AG04449 (cell line): Measurements from ENCODE around the gene AUNIP.

Source experiments
- CTCF ChIA-PET: fragments of 350-600 bp; formaldehyde crosslinking; extraction: SDS; loops from one replicate; lab custom pipeline; 2021; ENCODE audit warnings: antibody characterized with exemption; lab: Yijun Ruan, JAX
- POLR2A ChIA-PET: fragments of 400-600, 350-600 bp; formaldehyde crosslinking; extraction: SDS; loops from one replicate; lab custom pipeline; 2020; ENCODE audit warnings: antibody characterized with exemption, inconsistent platforms; lab: Yijun Ruan, JAX
- DNase-seq: peaks from one replicate; pipeline ENCODE4 v3.0.0-alpha.2; 2010; ENCODE audit warnings: low read depth, low spot score
- H3K4me3 ChIP-seq: 2 replicates; pipeline ENCODE4 v1.5.1; 2011; ENCODE audit warnings: low read depth, mild to moderate bottlenecking, control low read depth, low read length
- TF ChIP-seq, protein P1 (sequence below): IDR thresholded peaks from one replicate; pipeline ENCODE4 v1.5.1; 2011; ENCODE audit warnings: mild to moderate bottlenecking, moderate library complexity, low read length, control low read depth, inconsistent platforms; ENCODE audit not compliant: insufficient read depth; ENCODE audit errors: missing control alignments

The AUNIP gene

GRCh38 chr1:25796811-25797458 is 62.3 kb downstream of the AUNIP start:
- POLR2A ChIA-PET: no interaction called here
- H3K4me3 ChIP-seq: no peak overlapping the region
- DNase-seq: no peak
- TF ChIP-seq, protein P1, sequence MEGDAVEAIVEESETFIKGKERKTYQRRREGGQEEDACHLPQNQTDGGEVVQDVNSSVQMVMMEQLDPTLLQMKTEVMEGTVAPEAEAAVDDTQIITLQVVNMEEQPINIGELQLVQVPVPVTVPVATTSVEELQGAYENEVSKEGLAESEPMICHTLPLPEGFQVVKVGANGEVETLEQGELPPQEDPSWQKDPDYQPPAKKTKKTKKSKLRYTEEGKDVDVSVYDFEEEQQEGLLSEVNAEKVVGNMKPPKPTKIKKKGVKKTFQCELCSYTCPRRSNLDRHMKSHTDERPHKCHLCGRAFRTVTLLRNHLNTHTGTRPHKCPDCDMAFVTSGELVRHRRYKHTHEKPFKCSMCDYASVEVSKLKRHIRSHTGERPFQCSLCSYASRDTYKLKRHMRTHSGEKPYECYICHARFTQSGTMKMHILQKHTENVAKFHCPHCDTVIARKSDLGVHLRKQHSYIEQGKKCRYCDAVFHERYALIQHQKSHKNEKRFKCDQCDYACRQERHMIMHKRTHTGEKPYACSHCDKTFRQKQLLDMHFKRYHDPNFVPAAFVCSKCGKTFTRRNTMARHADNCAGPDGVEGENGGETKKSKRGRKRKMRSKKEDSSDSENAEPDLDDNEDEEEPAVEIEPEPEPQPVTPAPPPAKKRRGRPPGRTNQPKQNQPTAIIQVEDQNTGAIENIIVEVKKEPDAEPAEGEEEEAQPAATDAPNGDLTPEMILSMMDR: peak; percentile 87
- CTCF ChIA-PET: interaction anchor here (0.8 to 24.7 kb wide), 28 partner anchors 9 to 369 kb away, joined by 3 to 468 read pairs (median 4); partner anchors contain the start of gene MAN1C1

DNA sequence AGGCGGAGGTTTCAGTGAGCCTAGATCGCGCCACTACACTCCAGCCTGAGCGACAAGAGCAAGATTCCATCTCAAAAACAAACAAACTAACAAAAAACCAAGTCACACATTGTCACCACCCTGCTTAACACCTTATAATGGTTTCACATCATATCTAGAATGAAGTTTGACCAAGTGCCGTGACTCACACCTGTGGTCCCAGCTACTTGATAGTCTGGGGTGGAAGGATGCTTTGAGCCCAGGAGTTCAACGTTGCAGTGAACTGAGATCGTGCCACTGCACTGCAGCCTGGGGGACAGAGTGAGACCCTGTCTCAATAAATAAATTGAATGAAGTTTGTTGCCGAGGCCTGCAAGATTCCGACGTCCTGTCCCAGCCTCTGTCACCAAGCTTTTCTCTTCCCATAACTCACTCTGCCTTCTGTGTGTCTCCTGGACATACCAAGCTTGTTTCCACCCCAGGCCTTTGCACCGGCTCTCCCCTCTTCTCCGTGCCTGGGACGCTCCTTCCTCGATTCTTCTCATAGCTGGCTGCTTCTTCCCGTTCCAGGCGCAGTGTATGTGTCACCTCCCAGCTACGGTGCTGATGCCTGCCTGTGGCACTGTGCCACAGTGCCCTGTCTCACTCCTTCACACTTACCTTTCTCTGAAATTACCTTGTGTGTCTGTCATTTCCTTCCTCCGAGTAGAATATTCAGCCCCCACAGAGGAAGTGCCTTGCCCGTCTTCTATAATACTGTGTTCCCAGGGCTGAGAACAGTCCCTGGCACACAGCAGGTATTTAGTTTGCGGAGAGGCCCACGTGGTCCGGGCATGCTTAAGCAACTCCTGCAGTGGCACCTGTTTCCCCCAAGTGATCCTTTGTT is 63.1 kb downstream of the AUNIP start:
- TF ChIP-seq, protein P1: no peak
- POLR2A ChIA-PET: no interaction called here
- H3K4me3 ChIP-seq: no peak overlapping the region
- CTCF ChIA-PET: interaction anchor here (1.0 to 24.7 kb wide), 12 partner anchors 9 to 294 kb away, joined by 3 to 468 read pairs (median 3); partner anchors contain the start of gene MAN1C1
- DNase-seq: no peak

DNA sequence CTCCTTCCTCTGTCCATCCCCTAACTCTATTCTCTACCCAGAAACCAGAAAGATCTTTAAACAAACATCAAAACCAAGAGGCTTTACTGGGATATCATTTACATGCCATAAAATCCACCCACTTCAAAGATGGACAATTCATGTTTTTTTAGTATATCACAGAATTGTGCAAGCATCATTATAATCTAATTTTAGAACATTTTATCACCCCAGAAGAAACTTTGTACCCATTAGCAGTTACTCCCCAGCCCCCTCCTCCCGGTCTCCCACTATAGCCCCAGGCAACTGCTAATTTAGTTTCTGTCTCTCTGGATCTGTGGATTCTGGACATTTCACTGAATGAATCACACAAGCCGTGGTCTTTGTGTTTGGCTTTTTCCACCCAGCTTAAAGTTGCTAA is 64.0 kb downstream of the AUNIP start:
- H3K4me3 ChIP-seq: no peak overlapping the region
- TF ChIP-seq, protein P1: no peak
- ChIA-PET CTCF (interaction anchor here (1.4 to 24.7 kb wide), 4 partner anchors 8 to 223 kb away, joined by 3 to 468 read pairs (median 9); partner anchors contain the start of gene MAN1C1), POLR2A (interaction anchor here (0.5 kb wide), 1 partner anchor 273 kb away, joined by 3 read pairs; no protein-coding TSS in a partner anchor)
- no peak for DNase-seq

DNA sequence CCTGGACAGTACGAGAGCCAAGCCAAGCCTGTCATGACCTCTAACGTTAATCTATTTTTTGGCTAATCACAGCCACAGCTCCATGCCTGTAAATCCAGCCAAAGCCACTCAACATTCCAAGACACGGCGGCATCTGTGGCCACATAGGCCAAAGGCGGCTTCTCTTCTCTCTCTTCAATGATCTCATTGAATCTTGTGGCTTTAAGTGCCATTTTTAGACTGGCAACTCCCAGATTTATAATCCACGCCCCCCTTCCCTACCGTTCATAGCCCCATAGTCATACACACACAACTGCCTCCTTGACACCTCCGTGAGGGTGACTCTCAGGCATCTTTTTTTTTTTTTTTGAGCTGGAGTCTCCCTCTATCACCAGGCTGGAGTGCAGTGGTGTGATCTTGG is 64.9 kb downstream of the AUNIP start:
- no peak overlapping the region for H3K4me3 ChIP-seq
- ChIA-PET POLR2A (no interaction called here), CTCF (interaction anchor here (1.0 to 24.7 kb wide), 2 partner anchors 170 to 182 kb away, joined by 3 to 468 read pairs; partner anchors contain the start of gene MAN1C1)
- no peak for DNase-seq
- TF ChIP-seq, protein P1: no peak

DNA sequence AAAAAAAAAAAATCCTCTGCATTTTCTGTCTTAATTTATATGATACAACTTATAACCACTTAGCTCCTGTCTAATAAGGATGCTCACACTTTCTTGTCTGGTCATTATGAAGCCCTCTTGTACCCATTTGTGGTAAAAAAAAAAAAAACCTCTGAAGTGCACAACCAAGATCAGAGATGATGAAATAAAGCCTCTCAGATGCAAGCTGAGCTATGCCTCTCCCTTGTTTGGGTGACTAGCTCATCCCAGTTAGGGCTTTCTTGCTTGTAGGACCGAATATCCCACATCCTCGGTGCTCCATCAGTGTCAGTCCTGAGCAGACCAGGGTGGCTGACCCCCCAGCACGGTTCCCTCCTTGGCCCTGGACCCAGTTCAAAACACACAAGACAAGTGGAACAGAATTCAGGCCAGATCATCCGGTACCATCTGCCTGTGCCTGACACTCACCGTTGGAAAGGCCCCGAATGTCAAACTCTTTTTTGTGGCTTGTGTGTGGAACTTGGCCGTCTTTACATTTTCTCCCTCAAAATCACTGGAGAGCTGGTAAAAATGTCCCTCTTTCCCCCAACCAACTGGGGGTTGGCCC is 65.6 kb downstream of the AUNIP start:
- ChIA-PET CTCF (interaction anchor here (0.6 to 24.7 kb wide), 3 partner anchors 16 to 188 kb away, joined by 3 to 468 read pairs (median 3); partner anchors contain the start of gene MAN1C1), POLR2A (no interaction called here)
- no peak overlapping the region for H3K4me3 ChIP-seq
- TF ChIP-seq, protein P1: no peak
- no peak for DNase-seq
